B cell (primary cell): ENCODE measurements around the gene PDZD2. TPM values are rescaled to one million over a fixed set of nuclear protein-coding genes. Genes with fewer than 3 reads are reported as not detected.

ENCODE experiments used
- ATAC-seq: fragments of 200-7000 bp; cut with Tn5 transposase; one replicate; pipeline ENCODE4 v1.10.0; 2021; ENCODE audit warnings: low read depth, mild to moderate bottlenecking, moderate number of reproducible peaks, moderate library complexity
- CTCF ChIA-PET: fragments of 350-600 bp; sonication (Branson Sonifier 250); formaldehyde crosslinking; loops from one replicate; lab custom pipeline; 2021; ENCODE audit warnings: antibody characterized with exemption, inconsistent platforms; lab: Charles Lee
- POLR2A ChIA-PET: fragments of 350-600 bp; sonication (Branson Sonifier 250); formaldehyde crosslinking; loops from one replicate; lab custom pipeline; 2021; ENCODE audit warnings: antibody characterized with exemption; lab: Charles Lee
- DNase-seq: peaks from one replicate; pipeline ENCODE4 v3.0.0; 2013
- H2AFZ ChIP-seq: 2 replicates; pipeline ENCODE4 v1.6.1; 2012; ENCODE audit warnings: mild to moderate bottlenecking, low read depth, low read length; ENCODE audit not compliant: insufficient read depth, poor library complexity, severe bottlenecking
- H3K27ac ChIP-seq, 2 donors: 1 replicate in 1 of 2; 2 replicates in 1 of 2; pipeline ENCODE4 v1.5.1; 2012 to 2013; ENCODE audit warnings: low read length in 2 of 2, mild to moderate bottlenecking in 2 of 2, moderate library complexity in 1 of 2
- H3K27me3 ChIP-seq, 4 experiments: fragments of 200-600 bp in 1 of 4; sonication (generic) in 1 of 4; replicated peaks in 1 of 4; 1 replicate in 2 of 4; 2 replicates in 2 of 4; pipeline versions ENCODE4 v1.6.1 to v1.7.0; 2013 to 2016; ENCODE audit warnings: low read length in 3 of 4, mild to moderate bottlenecking in 2 of 4, mixed read lengths in 1 of 4, moderate library complexity in 1 of 4; ENCODE audit not compliant: insufficient read depth in 4 of 4, control insufficient read depth in 3 of 4; ENCODE audit errors: control extremely low read depth in 1 of 4
- H3K36me3 ChIP-seq, 2 experiments: replicated peaks in 1 of 2; 1 replicate in 1 of 2; 2 replicates in 1 of 2; pipeline versions ENCODE4 v1.6.1 to v1.7.1; 2013; ENCODE audit warnings: low read length in 1 of 2; ENCODE audit not compliant: insufficient read depth in 2 of 2, control insufficient read depth in 1 of 2; ENCODE audit errors: control extremely low read depth in 1 of 2, extremely low read depth in 1 of 2
- H3K4me1 ChIP-seq, 2 donors: fragments of 200-600 bp in 1 of 2; sonication (generic) in 1 of 2; 1 replicate in 1 of 2; 2 replicates in 1 of 2; pipeline versions ENCODE4 v1.5.1 to v1.6.1; 2013 to 2017; ENCODE audit warnings: low read length in 2 of 2; ENCODE audit not compliant: control insufficient read depth in 2 of 2, insufficient read depth in 2 of 2
- H3K4me2 ChIP-seq: replicated peaks from 2 replicates; pipeline ENCODE3; 2012; ENCODE audit warnings: mild to moderate bottlenecking, low read depth, low read length; ENCODE audit not compliant: poor library complexity, severe bottlenecking
- H3K4me3 ChIP-seq, 5 experiments: fragments of 200-600 bp in 1 of 5; sonication (generic) in 1 of 5; 1 replicate in 3 of 5; 2 replicates in 2 of 5; pipeline versions ENCODE4 v1.5.1 to v1.7.0; 2011 to 2016; ENCODE audit warnings: low read length in 4 of 5, mild to moderate bottlenecking in 4 of 5, low read depth in 2 of 5, control low read depth in 1 of 5, moderate library complexity in 1 of 5; ENCODE audit not compliant: insufficient read depth in 1 of 5; ENCODE audit errors: control extremely low read depth in 1 of 5, extremely low read depth in 1 of 5
- H3K79me2 ChIP-seq: fragments of 200-600 bp; sonication (generic); one replicate; pipeline ENCODE4 v1.6.0; 2016; ENCODE audit warnings: low read length; ENCODE audit not compliant: control insufficient read depth, insufficient read depth
- H3K9ac ChIP-seq: fragments of 200-600 bp; sonication (generic); 2 replicates; pipeline ENCODE4 v1.6.1; 2017; ENCODE audit warnings: mild to moderate bottlenecking, low read length, moderate library complexity
- H3K9me3 ChIP-seq, 3 donors: one replicate each; pipeline versions ENCODE4 v1.6.1 to v1.7.1; 2013; ENCODE audit warnings: low read length in 2 of 3; ENCODE audit not compliant: control insufficient read depth in 2 of 3, insufficient read depth in 1 of 3; ENCODE audit errors: control extremely low read depth in 1 of 3
- H4K20me1 ChIP-seq: 2 replicates; pipeline ENCODE4 v1.6.0; 2012; ENCODE audit warnings: mild to moderate bottlenecking, low read length; ENCODE audit not compliant: insufficient read depth, control insufficient read depth, poor library complexity, severe bottlenecking
- H3K27ac Mint-ChIP-seq: one replicate; pipeline ENCODE4 v1.8.0; 2021; ENCODE audit warnings: mixed read lengths
- H3K27me3 Mint-ChIP-seq: one replicate; pipeline ENCODE4 v1.8.0; 2021; ENCODE audit warnings: mixed read lengths
- H3K4me1 Mint-ChIP-seq: one replicate; pipeline ENCODE4 v1.8.0; 2021; ENCODE audit warnings: mixed read lengths
- H3K4me3 Mint-ChIP-seq: one replicate; pipeline ENCODE4 v1.8.0; 2021; ENCODE audit warnings: mixed read lengths
- H3K9me3 Mint-ChIP-seq: one replicate; pipeline ENCODE4 v1.8.0; 2022; ENCODE audit warnings: mixed read lengths; ENCODE audit not compliant: insufficient read depth
- EZH2 ChIP-seq: IDR thresholded peaks from 2 replicates; pipeline ENCODE4 v1.6.1; 2012; ENCODE audit warnings: borderline replicate concordance, low read depth, mild to moderate bottlenecking, moderate library complexity, low read length; ENCODE audit not compliant: insufficient read depth, poor library complexity, severe bottlenecking
- WGBS: methylation state at CpG from one replicate; pipeline ENCODE4 v1.1.5; 2013; ENCODE audit warnings: missing lambda C conversion rate; ENCODE audit not compliant: insufficient coverage; 5-methylcytosine and 5-hydroxymethylcytosine counted together
- intact Hi-C: fragments of 100-400 bp; cut with micrococcal nuclease; formaldehyde crosslinking; loops from one replicate; pipeline ENCODE4 v1.10.0; 2022
- polyA plus RNA-seq: library from polyadenylated mRNA; depleted of rRNA; stranded (reverse); fragments of >200 nt; gene quantifications from 2 replicates; pipeline ENCODE4 v1.2.3, GENCODE V29; 2012
- total RNA-seq, 2 donors: library from RNA; stranded (reverse); fragments of 120-200 nt in 1 of 2; gene quantifications; 1 replicate in 1 of 2; 2 replicates in 1 of 2; pipeline versions ENCODE4 v1.2.3 to v1.2.4, GENCODE V29; 2013 to 2022
- TF ChIP-seq, protein P1 (sequence below): fragments of 200-600 bp; IDR thresholded peaks from one replicate; pipeline ENCODE4 v1.8.0; 2022; ENCODE audit warnings: antibody characterized with exemption, mild to moderate bottlenecking

Gene PDZD2
- total and polyA plus RNA-seq, 2 donors (not counting 1 experiment from before 2014, with no cell fraction given), result not detected

DNA sequence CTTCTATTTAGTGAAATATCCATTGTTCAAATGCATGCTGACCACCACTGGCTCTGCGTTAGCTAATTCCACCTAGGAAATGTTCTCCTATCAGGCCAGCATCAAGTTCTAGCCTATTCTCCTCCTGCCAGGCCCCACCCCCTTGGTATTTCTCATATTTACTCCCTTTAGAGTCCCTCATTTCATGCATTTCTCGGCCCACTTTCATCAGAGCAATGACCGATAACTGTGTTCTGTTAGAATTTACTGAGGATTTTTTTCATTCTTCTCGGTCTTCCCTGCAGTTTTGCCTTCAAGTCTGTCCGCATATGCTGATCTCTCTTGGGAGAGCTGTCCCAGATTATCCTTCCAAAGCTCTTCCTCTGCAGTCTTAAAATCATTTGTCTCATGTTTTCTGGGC, 391.8 kb downstream of the PDZD2 start:
- no peaks in the 10 kb centered on the region for H3K4me1 ChIP-seq
- H3K4me1 Mint-ChIP-seq, result no peaks in the 10 kb centered on the region
- H3K27me3 Mint-ChIP-seq, result peaks cover 4% of the 10 kb centered on the region
- ATAC-seq (no peak), DNase-seq (no peak)
- no peaks in the 10 kb centered on the region for H3K9me3 ChIP-seq
- no peaks in the 10 kb centered on the region for H3K27me3 ChIP-seq
- H3K27ac ChIP-seq, result no peak overlapping the region
- ChIA-PET CTCF (no interaction called here), POLR2A (no interaction called here)
- no peak overlapping the region for H3K4me3 Mint-ChIP-seq
- H4K20me1 ChIP-seq, result no peaks in the 10 kb centered on the region
- H3K36me3 ChIP-seq, result no peaks in the 10 kb centered on the region
- H3K4me2 ChIP-seq, result no peak overlapping the region
- intact Hi-C loops, result no loop called here
- H3K4me3 ChIP-seq, result no peak overlapping the region
- H3K27ac Mint-ChIP-seq, result no peak overlapping the region
- TF ChIP-seq, protein P1, sequence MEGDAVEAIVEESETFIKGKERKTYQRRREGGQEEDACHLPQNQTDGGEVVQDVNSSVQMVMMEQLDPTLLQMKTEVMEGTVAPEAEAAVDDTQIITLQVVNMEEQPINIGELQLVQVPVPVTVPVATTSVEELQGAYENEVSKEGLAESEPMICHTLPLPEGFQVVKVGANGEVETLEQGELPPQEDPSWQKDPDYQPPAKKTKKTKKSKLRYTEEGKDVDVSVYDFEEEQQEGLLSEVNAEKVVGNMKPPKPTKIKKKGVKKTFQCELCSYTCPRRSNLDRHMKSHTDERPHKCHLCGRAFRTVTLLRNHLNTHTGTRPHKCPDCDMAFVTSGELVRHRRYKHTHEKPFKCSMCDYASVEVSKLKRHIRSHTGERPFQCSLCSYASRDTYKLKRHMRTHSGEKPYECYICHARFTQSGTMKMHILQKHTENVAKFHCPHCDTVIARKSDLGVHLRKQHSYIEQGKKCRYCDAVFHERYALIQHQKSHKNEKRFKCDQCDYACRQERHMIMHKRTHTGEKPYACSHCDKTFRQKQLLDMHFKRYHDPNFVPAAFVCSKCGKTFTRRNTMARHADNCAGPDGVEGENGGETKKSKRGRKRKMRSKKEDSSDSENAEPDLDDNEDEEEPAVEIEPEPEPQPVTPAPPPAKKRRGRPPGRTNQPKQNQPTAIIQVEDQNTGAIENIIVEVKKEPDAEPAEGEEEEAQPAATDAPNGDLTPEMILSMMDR, result no peak
- TF ChIP-seq EZH2, result no peak
- H3K9ac ChIP-seq, result no peak overlapping the region
- 93% methylated on average over 4 of the region's 5 CpGs for WGBS
- H3K9me3 Mint-ChIP-seq, result no peaks in the 10 kb centered on the region
- H2AFZ ChIP-seq, result no peak overlapping the region
- no peaks in the 10 kb centered on the region for H3K79me2 ChIP-seq

DNA sequence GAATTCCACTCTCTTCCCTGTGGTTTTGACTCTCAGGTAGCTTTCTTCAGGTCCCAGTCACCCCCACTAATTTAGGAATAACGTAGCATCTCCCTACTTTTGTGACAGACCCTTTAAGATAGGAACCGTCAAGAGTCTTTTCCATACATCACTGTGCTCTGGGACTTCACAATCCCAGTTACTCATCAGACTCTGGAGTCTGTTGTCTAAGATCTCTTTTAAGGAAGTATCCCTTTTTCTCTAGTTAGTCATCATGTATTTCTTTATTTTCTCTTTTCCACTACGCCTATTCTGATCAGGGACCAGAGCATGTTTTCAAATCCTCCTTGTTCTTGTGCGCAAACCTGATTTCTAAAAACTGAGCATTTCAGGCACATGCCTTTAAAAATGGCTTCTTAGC, 392.2 kb downstream of the PDZD2 start:
- Histone ChIP-seq H3K4me1 (no peaks in the 10 kb centered on the region), H3K79me2 (no peaks in the 10 kb centered on the region), H3K36me3 (no peaks in the 10 kb centered on the region), H3K27ac (no peak overlapping the region), H3K4me2 (no peak overlapping the region), H3K9ac (no peak overlapping the region), H3K9me3 (no peaks in the 10 kb centered on the region), H2AFZ (no peak overlapping the region), H3K27me3 (no peaks in the 10 kb centered on the region), H3K4me3 (no peak overlapping the region), H4K20me1 (no peaks in the 10 kb centered on the region)
- no peaks in the 10 kb centered on the region for H3K4me1 Mint-ChIP-seq
- no peaks in the 10 kb centered on the region for H3K9me3 Mint-ChIP-seq
- ATAC-seq (no peak), DNase-seq (no peak)
- H3K4me3 Mint-ChIP-seq, result no peak overlapping the region
- TF ChIP-seq, protein P1, result no peak
- no peak for TF ChIP-seq EZH2
- ChIA-PET CTCF (no interaction called here), POLR2A (no interaction called here)
- intact Hi-C loops, result no loop called here
- no peak overlapping the region for H3K27ac Mint-ChIP-seq
- WGBS, result 90% methylated on average over 2 of the region's 4 CpGs
- peaks cover 4% of the 10 kb centered on the region for H3K27me3 Mint-ChIP-seq
